ENCODE data around the gene BLOC1S3. TPM values are rescaled to one million over a fixed set of nuclear protein-coding genes. Genes with fewer than 3 reads are reported as not detected.

BLOC1S3 gene
- total RNA-seq (10 to 100 TPM in 1 of 2 donors, 1 to 10 TPM in 1; 7.5 to 17.3 TPM), polyA plus RNA-seq (1 to 10 TPM; 4.2 to 8.7 TPM)
- long read RNA-seq, donor 1, partial matches to known transcripts, result 0 of 2 reads
- long read RNA-seq, donor 1, other reads (novel, unspliced or antisense), result 0 of 2 reads
- long read RNA-seq, donor 2, partial matches to known transcripts, result 0 of 1 reads
- long read RNA-seq, donor 2, other reads (novel, unspliced or antisense), result 0 of 1 reads
- long read RNA-seq, donor 3, partial matches to known transcripts, result 0 of 3 reads
- long read RNA-seq, donor 3, other reads (novel, unspliced or antisense), result 0 of 3 reads
- long read RNA-seq, donor 4, partial matches to known transcripts, result 0 of 1 reads
- long read RNA-seq, donor 4, other reads (novel, unspliced or antisense), result 0 of 1 reads
- long read RNA-seq, donor 5, partial matches to known transcripts, result 0 of 2 reads
- long read RNA-seq, donor 5, other reads (novel, unspliced or antisense), result 0 of 2 reads

- peak within 1 kb of the TSS; percentile 94 to 96 for H3K27ac ChIP-seq (ENCODE audit: low read depth in 1 of 2, low read length in 1 of 2)
- WGBS, 2 donors, result 0% methylated on average over 51 of the region's 51 CpGs
- ATAC-seq (ENCODE audit: insufficient read depth, low FRiP score), result peak; percentile 93
Measured at GRCh38 chr19:45178262-45179071, at the start of gene BLOC1S3. TSS of gene BLOC1S3 (plus strand) at chr19:45178784. CDS start at chr19:45179297, 513 bp downstream.

GRCh38 chr19:45128806-45129205 lies 49.8 kb upstream of the BLOC1S3 start:
- Histone ChIP-seq H3K27me3 (ENCODE audit: control insufficient read depth in 3 of 3, insufficient read depth in 3 of 3, low read length in 2 of 3) (no peaks in the 10 kb centered on the region), H3K4me1 (ENCODE audit: control insufficient read depth in 5 of 5, insufficient read depth in 5 of 5, low read length in 5 of 5) (peaks cover 0 to 2% (median 0%) of the 10 kb centered on the region in 5 donors), H3K36me3 (ENCODE audit: control insufficient read depth in 4 of 4, insufficient read depth in 4 of 4, low read length in 4 of 4) (no peaks in the 10 kb centered on the region), H3K4me3 (no peak overlapping the region), H3K9me3 (ENCODE audit: control insufficient read depth in 4 of 4, insufficient read depth in 3 of 4, low read length in 3 of 4) (no peaks in the 10 kb centered on the region), H3K9ac (ENCODE audit: insufficient read depth in 1 of 2, low read length in 2 of 2) (no peak overlapping the region), H3K27ac (ENCODE audit: low read depth in 1 of 2, low read length in 1 of 2) (no peak overlapping the region)
- WGBS, 2 donors, result 94 to 95% methylated on average over 5 of the region's 5 CpGs
- no peak for TF ChIP-seq CTCF (IDR thresholded peaks at IDR 0.05; ENCODE audit: control extremely low read depth, extremely low read depth)
- no peak for ATAC-seq (ENCODE audit: insufficient read depth, low FRiP score)
- no peak for DNase-seq

More at GRCh38 chr19:45178262-45179071, at the start of gene BLOC1S3:
- TF ChIP-seq CTCF (IDR thresholded peaks at IDR 0.05; ENCODE audit: control extremely low read depth, extremely low read depth), result peak; percentile 3
- no peaks in the 10 kb centered on the region for H3K9me3 ChIP-seq (ENCODE audit: control insufficient read depth in 4 of 4, insufficient read depth in 3 of 4, low read length in 3 of 4)
- H3K27me3 ChIP-seq (ENCODE audit: control insufficient read depth in 3 of 3, insufficient read depth in 3 of 3, low read length in 2 of 3), result no peaks in the 10 kb centered on the region
- peak; percentile 100 for DNase-seq
- peak within 1 kb of the TSS; percentile 72 for H3K4me3 ChIP-seq
- peak within 1 kb of the TSS; percentile 81 to 86 for H3K9ac ChIP-seq (ENCODE audit: insufficient read depth in 1 of 2, low read length in 2 of 2)
- peaks cover 0 to 3% (median 0%) of the 10 kb centered on the region in 4 donors for H3K36me3 ChIP-seq (ENCODE audit: control insufficient read depth in 4 of 4, insufficient read depth in 4 of 4, low read length in 4 of 4)
- H3K4me1 ChIP-seq (ENCODE audit: control insufficient read depth in 5 of 5, insufficient read depth in 5 of 5, low read length in 5 of 5), result peaks cover 0 to 18% (median 7%) of the 10 kb centered on the region in 5 donors

- H3K9me3 ChIP-seq (ENCODE audit: control insufficient read depth in 4 of 4, insufficient read depth in 3 of 4, low read length in 3 of 4), result no peaks in the 10 kb centered on the region
- no peaks in the 10 kb centered on the region for H3K36me3 ChIP-seq (ENCODE audit: control insufficient read depth in 4 of 4, insufficient read depth in 4 of 4, low read length in 4 of 4)
- DNase-seq (no peak), ATAC-seq (ENCODE audit: insufficient read depth, low FRiP score) (no peak)
- H3K4me1 ChIP-seq (ENCODE audit: control insufficient read depth in 5 of 5, insufficient read depth in 5 of 5, low read length in 5 of 5), result no peaks in the 10 kb centered on the region
- 89 to 93% methylated on average over 13 of the region's 13 CpGs for WGBS, 2 donors
- no peak overlapping the region for H3K27ac ChIP-seq (ENCODE audit: low read depth in 1 of 2, low read length in 1 of 2)
- H3K27me3 ChIP-seq (ENCODE audit: control insufficient read depth in 3 of 3, insufficient read depth in 3 of 3, low read length in 2 of 3), result no peaks in the 10 kb centered on the region
- H3K4me3 ChIP-seq, result no peak overlapping the region
- H3K9ac ChIP-seq (ENCODE audit: insufficient read depth in 1 of 2, low read length in 2 of 2), result no peak overlapping the region
- TF ChIP-seq CTCF (IDR thresholded peaks at IDR 0.05; ENCODE audit: control extremely low read depth, extremely low read depth), result no peak
Measured at GRCh38 chr19:45130236-45130635, 48.3 kb upstream of the BLOC1S3 start.
